IPS DF 6.9 (cell line): ENCODE measurements around the gene SYNE1.
"Not testable (repeated sequence)": the region's sequence is repeated elsewhere in the genome, so short reads cannot be mapped to it uniquely, and the experiment has no call there.

ENCODE experiments used
- DNase-seq: peaks from one replicate; pipeline ENCODE4 v3.0.0-alpha.2; 2013; ENCODE audit warnings: low read depth, low spot score
- H3K27ac ChIP-seq: one replicate; pipeline ENCODE4 v1.5.1; 2013; ENCODE audit warnings: low read length, control low read depth
- H3K27me3 ChIP-seq: 2 replicates; pipeline ENCODE4 v1.6.1; 2013; ENCODE audit warnings: mild to moderate bottlenecking, low read length; ENCODE audit not compliant: control insufficient read depth, insufficient read depth
- H3K36me3 ChIP-seq: 2 replicates; pipeline ENCODE4 v1.6.1; 2013; ENCODE audit warnings: low read length; ENCODE audit not compliant: control insufficient read depth, insufficient read depth
- H3K4me1 ChIP-seq: 2 replicates; pipeline ENCODE4 v1.6.1; 2013; ENCODE audit warnings: low read length; ENCODE audit not compliant: control insufficient read depth, insufficient read depth
- H3K4me3 ChIP-seq: 2 replicates; pipeline ENCODE4 v1.5.1; 2013; ENCODE audit warnings: mild to moderate bottlenecking, low read length
- H3K9me3 ChIP-seq: 2 replicates; pipeline ENCODE4 v1.6.1; 2013; ENCODE audit warnings: low read length, inconsistent platforms; ENCODE audit not compliant: control insufficient read depth, insufficient read depth
- WGBS: extraction: QIAGEN DNeasy Blood & Tissue Kit; methylation state at CpG from one replicate; pipeline ENCODE4 v1.1.7; 2013; ENCODE audit warnings: mixed read lengths, missing lambda C conversion rate; ENCODE audit not compliant: insufficient read length, insufficient coverage; 5-methylcytosine and 5-hydroxymethylcytosine counted together

The SYNE1 gene

GRCh38 chr6:152093711-152094110, 543.5 kb downstream of the SYNE1 start:
- H3K9me3 ChIP-seq, result no peaks in the 10 kb centered on the region
- no peak for DNase-seq
- no peaks in the 10 kb centered on the region for H3K4me1 ChIP-seq
- no peak overlapping the region for H3K4me3 ChIP-seq
- no peak overlapping the region for H3K27ac ChIP-seq
- no peaks in the 10 kb centered on the region for H3K27me3 ChIP-seq
- no peaks in the 10 kb centered on the region for H3K36me3 ChIP-seq
- WGBS, result no CpG with 5 or more reads among the region's 6 CpGs

- H3K27me3 ChIP-seq, result no peaks in the 10 kb centered on the region
- no peak overlapping the region for H3K4me3 ChIP-seq
- no peaks in the 10 kb centered on the region for H3K9me3 ChIP-seq
- no peak for DNase-seq
- no peaks in the 10 kb centered on the region for H3K4me1 ChIP-seq
- no peak overlapping the region for H3K27ac ChIP-seq
- H3K36me3 ChIP-seq, result no peaks in the 10 kb centered on the region
- no CpG with 5 or more reads among the region's 4 CpGs for WGBS
Measured at GRCh38 chr6:152091851-152092341, 545.3 kb downstream of the SYNE1 start.

GRCh38 chr6:152091201-152091600, 546.0 kb downstream of the SYNE1 start:
- DNase-seq, result no peak
- WGBS, result no CpG with 5 or more reads among the region's 2 CpGs
- no peaks in the 10 kb centered on the region for H3K9me3 ChIP-seq
- H3K4me1 ChIP-seq, result no peaks in the 10 kb centered on the region
- no peak overlapping the region for H3K4me3 ChIP-seq
- no peaks in the 10 kb centered on the region for H3K27me3 ChIP-seq
- H3K36me3 ChIP-seq, result no peaks in the 10 kb centered on the region
- no peak overlapping the region for H3K27ac ChIP-seq

GRCh38 chr6:152089992-152090391, 547.2 kb downstream of the SYNE1 start:
- WGBS, result no CpG with 5 or more reads among the region's 7 CpGs
- Histone ChIP-seq H3K9me3 (no peaks in the 10 kb centered on the region), H3K27ac (no peak overlapping the region), H3K4me3 (no peak overlapping the region), H3K36me3 (no peaks in the 10 kb centered on the region), H3K4me1 (no peaks in the 10 kb centered on the region), H3K27me3 (no peaks in the 10 kb centered on the region)
- no peak for DNase-seq

GRCh38 chr6:152087701-152088100, 549.5 kb downstream of the SYNE1 start:
- WGBS, result no CpG with 5 or more reads among the region's 1 CpG
- H3K4me1 ChIP-seq, result no peaks in the 10 kb centered on the region
- H3K27me3 ChIP-seq, result no peaks in the 10 kb centered on the region
- no peak for DNase-seq
- no peak overlapping the region for H3K27ac ChIP-seq
- no peaks in the 10 kb centered on the region for H3K9me3 ChIP-seq
- no peak overlapping the region for H3K4me3 ChIP-seq
- no peaks in the 10 kb centered on the region for H3K36me3 ChIP-seq

DNA sequence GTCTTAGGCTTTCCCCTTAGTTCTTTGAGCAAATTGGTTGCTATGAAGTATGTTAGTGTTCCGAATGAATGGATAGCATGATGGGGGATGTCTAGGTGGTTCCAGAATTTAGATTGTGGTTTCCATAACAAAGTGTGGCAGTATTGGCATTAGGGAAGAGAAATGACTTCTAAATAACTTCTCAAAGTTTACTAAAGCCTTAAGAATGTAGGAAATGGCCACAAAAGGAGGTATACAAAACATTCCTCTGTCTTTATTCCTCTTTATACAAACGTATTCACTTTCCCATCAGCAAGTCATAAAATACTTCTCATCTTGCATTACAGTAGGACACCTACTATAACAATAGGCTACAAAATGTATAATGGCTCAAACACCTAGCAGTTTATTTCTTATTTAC, 550.1 kb downstream of the SYNE1 start:
- Histone ChIP-seq H3K36me3 (no peaks in the 10 kb centered on the region), H3K27me3 (no peaks in the 10 kb centered on the region), H3K4me1 (no peaks in the 10 kb centered on the region), H3K27ac (no peak overlapping the region), H3K9me3 (no peaks in the 10 kb centered on the region), H3K4me3 (no peak overlapping the region)
- DNase-seq, result no peak
- WGBS, result no CpG with 5 or more reads among the region's 2 CpGs

GRCh38 chr6:152086223-152086873, 550.8 kb downstream of the SYNE1 start:
- no CpG with 5 or more reads among the region's 3 CpGs for WGBS
- H3K9me3 ChIP-seq, result no peaks in the 10 kb centered on the region
- H3K4me1 ChIP-seq, result no peaks in the 10 kb centered on the region
- no peak for DNase-seq
- H3K4me3 ChIP-seq, result no peak overlapping the region
- H3K36me3 ChIP-seq, result no peaks in the 10 kb centered on the region
- H3K27ac ChIP-seq, result no peak overlapping the region
- H3K27me3 ChIP-seq, result no peaks in the 10 kb centered on the region

DNA sequence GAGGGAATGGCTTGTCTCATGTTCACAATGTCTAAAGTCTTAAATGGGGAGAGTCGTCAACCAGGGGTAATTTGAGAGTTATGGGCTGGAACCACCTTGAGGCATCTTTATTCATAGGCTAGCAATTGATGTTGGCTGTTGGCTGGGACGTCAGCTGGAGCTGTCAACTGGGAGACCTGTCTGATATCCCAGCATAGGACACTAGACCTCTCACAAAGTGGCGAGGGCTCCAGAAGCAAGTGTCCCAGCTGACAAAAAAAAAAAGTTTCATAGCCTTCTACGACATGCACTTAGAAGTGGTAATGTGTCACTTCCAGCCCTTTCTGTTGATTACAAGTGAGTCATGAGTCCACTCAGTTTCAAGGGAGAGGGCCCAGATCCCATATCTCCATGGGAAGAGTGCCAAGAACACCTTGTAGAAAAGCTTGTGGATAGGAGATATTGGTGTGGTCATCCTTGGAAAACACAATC, 551.7 kb downstream of the SYNE1 start:
- no CpG with 5 or more reads among the region's 4 CpGs for WGBS
- no peaks in the 10 kb centered on the region for H3K27me3 ChIP-seq
- no peak overlapping the region for H3K27ac ChIP-seq
- no peak for DNase-seq
- no peaks in the 10 kb centered on the region for H3K9me3 ChIP-seq
- no peaks in the 10 kb centered on the region for H3K36me3 ChIP-seq
- H3K4me1 ChIP-seq, result no peaks in the 10 kb centered on the region
- H3K4me3 ChIP-seq, result no peak overlapping the region

GRCh38 chr6:152078804-152079203, 558.4 kb downstream of the SYNE1 start:
- Histone ChIP-seq H3K36me3 (no peaks in the 10 kb centered on the region), H3K4me3 (no peak overlapping the region), H3K4me1 (no peaks in the 10 kb centered on the region), H3K9me3 (no peaks in the 10 kb centered on the region; the same call in 1 of the 2 replicates), H3K27ac (no peak overlapping the region), H3K27me3 (no peaks in the 10 kb centered on the region)
- no CpG with 5 or more reads among the region's 7 CpGs for WGBS
- no peak for DNase-seq

GRCh38 chr6:152078001-152078400, 559.2 kb downstream of the SYNE1 start:
- WGBS, result no CpG with 5 or more reads among the region's 4 CpGs
- DNase-seq, result no peak
- no peaks in the 10 kb centered on the region; the same call in 1 of the 2 replicates for H3K9me3 ChIP-seq

GRCh38 chr6:152076242-152076641, 560.9 kb downstream of the SYNE1 start:
- not testable (repeated sequence) for H3K27me3 ChIP-seq, H3K9me3 ChIP-seq, H3K4me3 ChIP-seq, H3K27ac ChIP-seq, H3K36me3 ChIP-seq, DNase-seq, H3K4me1 ChIP-seq
- no CpG with 5 or more reads among the region's 3 CpGs for WGBS

More at GRCh38 chr6:152078001-152078400, 559.2 kb downstream of the SYNE1 start:
- no peaks in the 10 kb centered on the region for H3K36me3 ChIP-seq
- H3K4me1 ChIP-seq, result no peaks in the 10 kb centered on the region
- no peak overlapping the region for H3K4me3 ChIP-seq
- H3K27ac ChIP-seq, result no peak overlapping the region
- H3K27me3 ChIP-seq, result no peaks in the 10 kb centered on the region
